ENCODE results near the gene PIGU.
"Not testable (repeated sequence)": the region's sequence is repeated elsewhere in the genome, so short reads cannot be mapped to it uniquely, and the experiment has no call there.

PIGU gene

GRCh38 chr20:34516247-34517113 lies 160.4 kb downstream of the PIGU start, which contains the start of gene DYNLRB1:
Gene DYNLRB1 (plus strand): TSS chr20:34516422. CDS start chr20:34516459, 37 bp downstream.
- H3K4me3 ChIP-seq (ENCODE audit: low read depth, low read length): peak within 1 kb of the TSS; percentile 90

GRCh38 chr20:34515484-34516246 lies 161.2 kb downstream of the PIGU start:
- peak overlapping the region; percentile 90 for H3K4me3 ChIP-seq (ENCODE audit: low read depth, low read length)

- peak overlapping the region; percentile 90 for H3K4me3 ChIP-seq (ENCODE audit: low read depth, low read length)
Observed at GRCh38 chr20:34514897-34515483, 161.9 kb downstream of the PIGU start.

GRCh38 chr20:34514034-34514433 lies 162.9 kb downstream of the PIGU start:
- not testable (repeated sequence) for H3K4me3 ChIP-seq (ENCODE audit: low read depth, low read length)

- H3K4me3 ChIP-seq (ENCODE audit: low read depth, low read length): no peak overlapping the region
Observed at GRCh38 chr20:34512955-34513419, 163.9 kb downstream of the PIGU start.

- no peak overlapping the region for H3K4me3 ChIP-seq (ENCODE audit: low read depth, low read length)
Observed at GRCh38 chr20:34512266-34512954, 164.5 kb downstream of the PIGU start.

- H3K4me3 ChIP-seq (ENCODE audit: low read depth, low read length): no peak overlapping the region
Observed at GRCh38 chr20:34511891-34512265, 165.0 kb downstream of the PIGU start.

- H3K4me3 ChIP-seq (ENCODE audit: low read depth, low read length): no peak overlapping the region
Observed at GRCh38 chr20:34510575-34510974, 166.3 kb downstream of the PIGU start.
